Measurements from ENCODE around the gene TRAPPC3L.
A peak's percentile ranks its signal among the peaks of the same experiment; 100 is the strongest.

TRAPPC3L gene

GRCh38 chr6:116530436-116530835 is 15.0 kb downstream of the TRAPPC3L start:
- no peak for TF ChIP-seq POLR2A (IDR thresholded peaks at IDR 0.05; ENCODE audit: low read depth, low read length)
- TF ChIP-seq TAF1 (IDR thresholded peaks at IDR 0.05; ENCODE audit: borderline replicate concordance, low read depth, low read length) = no peak
- no peak for TF ChIP-seq POLR2AphosphoS5 (IDR thresholded peaks at IDR 0.05; ENCODE audit: low read depth, low read length)
- FAIRE-seq (no peak), DNase-seq (ENCODE audit: insufficient read length) (no peak)

- no peak for TF ChIP-seq POLR2A (IDR thresholded peaks at IDR 0.05; ENCODE audit: low read depth, low read length)
- TF ChIP-seq POLR2AphosphoS5 (IDR thresholded peaks at IDR 0.05; ENCODE audit: low read depth, low read length) = no peak
- TF ChIP-seq TAF1 (IDR thresholded peaks at IDR 0.05; ENCODE audit: borderline replicate concordance, low read depth, low read length) = no peak
- FAIRE-seq (no peak), DNase-seq (ENCODE audit: insufficient read length) (no peak)
Observed at GRCh38 chr6:116529466-116530290, 15.8 kb downstream of the TRAPPC3L start.

DNA sequence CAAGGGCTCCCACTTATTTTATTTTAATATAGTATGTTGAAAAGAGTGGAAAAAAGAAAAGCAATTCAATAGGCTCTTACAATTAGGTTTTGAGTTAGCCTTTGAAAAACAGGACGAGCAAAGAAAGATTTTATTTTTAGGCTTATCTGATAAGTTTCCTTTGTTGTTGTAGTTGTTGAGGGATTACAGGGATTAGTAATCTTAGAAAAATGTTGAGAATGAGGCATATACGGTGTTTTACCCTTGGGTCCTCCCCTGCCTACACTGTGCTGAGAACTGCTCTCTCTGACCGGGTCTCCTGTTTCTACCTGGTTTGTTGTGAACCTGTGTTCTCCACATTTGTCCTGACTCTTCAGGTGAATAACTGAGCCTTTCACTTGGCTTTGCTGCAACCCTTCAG is 16.7 kb downstream of the TRAPPC3L start:
- DNase-seq (ENCODE audit: insufficient read length) = no peak

DNA sequence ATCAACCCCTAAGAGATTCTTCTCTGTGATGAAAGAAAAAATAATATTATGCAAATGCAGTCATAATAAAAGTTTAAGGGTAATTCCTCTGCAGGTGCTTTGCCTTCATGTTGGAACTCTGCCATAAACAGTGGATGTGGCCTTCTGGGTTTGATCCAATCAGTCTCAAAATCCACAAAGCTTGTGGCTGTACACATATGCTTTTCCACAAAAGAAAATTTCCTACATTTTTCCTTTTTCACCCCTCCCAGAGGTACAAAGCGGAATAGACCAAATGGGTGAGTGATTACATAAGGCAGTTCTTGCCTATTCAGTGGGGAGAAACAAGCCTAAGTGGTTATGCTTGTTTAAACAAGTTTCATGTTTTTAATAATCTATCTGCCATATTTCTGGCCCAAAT is 17.4 kb downstream of the TRAPPC3L start:
- FAIRE-seq = no peak
- DNase-seq (ENCODE audit: insufficient read length) = no peak
- no peak for TF ChIP-seq TAF1 (IDR thresholded peaks at IDR 0.05; ENCODE audit: borderline replicate concordance, low read depth, low read length)

More for the DNA sequence above, 16.7 kb downstream of the TRAPPC3L start:
- no peak for FAIRE-seq
- TF ChIP-seq POLR2A (IDR thresholded peaks at IDR 0.05; ENCODE audit: low read depth, low read length) = no peak
- no peak for TF ChIP-seq TAF1 (IDR thresholded peaks at IDR 0.05; ENCODE audit: borderline replicate concordance, low read depth, low read length)
- no peak for TF ChIP-seq POLR2AphosphoS5 (IDR thresholded peaks at IDR 0.05; ENCODE audit: low read depth, low read length)

DNA sequence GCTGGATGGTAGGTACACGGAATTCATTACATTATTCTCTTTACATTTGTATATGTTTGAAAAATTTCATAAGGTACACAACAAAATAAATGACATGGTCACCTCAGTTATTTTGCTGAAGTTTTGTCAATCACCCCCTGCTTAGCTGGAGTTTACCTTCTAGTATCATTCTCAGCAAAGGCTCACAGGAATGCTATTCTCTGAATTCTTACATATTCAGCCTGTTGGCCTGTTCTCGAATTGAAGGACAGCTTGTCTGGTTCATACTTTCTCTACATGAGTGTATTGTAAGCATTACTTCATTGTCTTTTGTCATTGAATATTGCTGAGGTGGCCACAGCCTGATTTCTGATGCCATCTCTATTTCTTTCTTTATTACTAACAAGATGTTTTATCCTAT is 21.2 kb downstream of the TRAPPC3L start:
- no peak for TF ChIP-seq POLR2A (IDR thresholded peaks at IDR 0.05; ENCODE audit: low read depth, low read length)
- TF ChIP-seq TAF1 (IDR thresholded peaks at IDR 0.05; ENCODE audit: borderline replicate concordance, low read depth, low read length) = no peak
- no peak for TF ChIP-seq POLR2AphosphoS5 (IDR thresholded peaks at IDR 0.05; ENCODE audit: low read depth, low read length)
- DNase-seq (ENCODE audit: insufficient read length) = no peak
- peak; percentile 33 for FAIRE-seq

DNA sequence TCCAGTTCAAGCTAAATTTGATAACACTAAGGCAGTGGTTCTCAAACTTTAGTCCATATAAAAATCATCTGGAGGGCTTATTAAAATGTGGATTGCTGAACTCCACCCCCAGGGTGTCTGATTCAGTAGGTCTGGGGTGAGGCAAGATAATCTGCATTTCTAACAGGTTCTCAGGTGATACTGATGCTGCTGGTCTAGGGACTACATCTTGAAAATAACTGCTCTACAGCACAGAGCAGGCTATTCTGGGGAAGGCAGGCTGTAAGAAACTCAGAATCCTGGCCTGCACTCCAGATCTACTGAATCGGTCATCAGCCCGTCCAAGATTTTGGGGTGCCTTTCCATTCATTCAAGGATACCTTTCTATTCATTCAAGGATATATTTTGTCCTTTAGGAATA is 22.6 kb downstream of the TRAPPC3L start:
- DNase-seq (ENCODE audit: insufficient read length) (no peak), FAIRE-seq (no peak)
- TF ChIP-seq TAF1 (IDR thresholded peaks at IDR 0.05; ENCODE audit: borderline replicate concordance, low read depth, low read length) (no peak), POLR2A (IDR thresholded peaks at IDR 0.05; ENCODE audit: low read depth, low read length) (no peak), POLR2AphosphoS5 (IDR thresholded peaks at IDR 0.05; ENCODE audit: low read depth, low read length) (no peak)

GRCh38 chr6:116518621-116519368 is 26.7 kb downstream of the TRAPPC3L start:
- FAIRE-seq (no peak), DNase-seq (ENCODE audit: insufficient read length) (no peak)
- TF ChIP-seq POLR2AphosphoS5 (IDR thresholded peaks at IDR 0.05; ENCODE audit: low read depth, low read length) = no peak
- no peak for TF ChIP-seq POLR2A (IDR thresholded peaks at IDR 0.05; ENCODE audit: low read depth, low read length)
- no peak for TF ChIP-seq TAF1 (IDR thresholded peaks at IDR 0.05; ENCODE audit: borderline replicate concordance, low read depth, low read length)

- no peak for DNase-seq (ENCODE audit: insufficient read length)
- no peak for FAIRE-seq
- no peak for TF ChIP-seq POLR2AphosphoS5 (IDR thresholded peaks at IDR 0.05; ENCODE audit: low read depth, low read length)
- TF ChIP-seq TAF1 (IDR thresholded peaks at IDR 0.05; ENCODE audit: borderline replicate concordance, low read depth, low read length) = no peak
- no peak for TF ChIP-seq POLR2A (IDR thresholded peaks at IDR 0.05; ENCODE audit: low read depth, low read length)
Observed at GRCh38 chr6:116515141-116515540, 30.3 kb downstream of the TRAPPC3L start.

- FAIRE-seq (no peak), DNase-seq (ENCODE audit: insufficient read length) (no peak)
- TF ChIP-seq POLR2A (IDR thresholded peaks at IDR 0.05; ENCODE audit: low read depth, low read length) = no peak
- TF ChIP-seq POLR2AphosphoS5 (IDR thresholded peaks at IDR 0.05; ENCODE audit: low read depth, low read length) = no peak
- no peak for TF ChIP-seq TAF1 (IDR thresholded peaks at IDR 0.05; ENCODE audit: borderline replicate concordance, low read depth, low read length)
Observed at GRCh38 chr6:116514111-116514510, 31.4 kb downstream of the TRAPPC3L start.

DNA sequence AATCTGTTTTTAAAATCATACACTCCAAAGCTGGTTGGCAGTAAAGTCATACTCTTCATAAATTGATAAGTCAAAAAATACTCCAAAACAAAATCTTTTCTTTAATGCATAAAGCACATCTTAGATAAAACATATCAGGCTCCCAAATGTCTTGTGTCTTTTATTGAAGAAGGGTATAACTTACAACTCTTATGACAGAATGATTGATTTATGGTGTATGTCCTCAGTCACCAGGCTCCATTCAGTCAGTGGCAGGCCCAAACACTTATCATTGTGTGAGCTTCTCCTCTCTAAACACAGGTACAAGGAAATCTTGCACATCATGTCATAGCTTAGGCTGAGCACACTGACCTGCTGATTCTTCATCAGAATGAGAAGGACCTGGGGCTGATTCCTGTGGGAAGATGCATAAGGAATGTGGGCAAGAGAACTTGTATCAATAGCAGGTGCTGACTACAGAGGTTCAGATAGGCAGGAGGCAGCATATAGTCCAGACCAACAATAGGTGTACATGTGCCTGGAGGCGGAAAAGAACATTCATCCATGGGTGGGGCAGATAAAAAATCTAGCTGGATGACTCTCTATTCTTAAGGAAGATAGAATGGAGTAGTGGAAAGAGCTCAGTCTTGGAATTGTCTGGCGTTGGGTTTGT is 32.1 kb downstream of the TRAPPC3L start:
- peak; percentile 58 for FAIRE-seq
- TF ChIP-seq POLR2AphosphoS5 (IDR thresholded peaks at IDR 0.05; ENCODE audit: low read depth, low read length) (no peak), TAF1 (IDR thresholded peaks at IDR 0.05; ENCODE audit: borderline replicate concordance, low read depth, low read length) (no peak), POLR2A (IDR thresholded peaks at IDR 0.05; ENCODE audit: low read depth, low read length) (no peak)
- DNase-seq (ENCODE audit: insufficient read length) = no peak

DNA sequence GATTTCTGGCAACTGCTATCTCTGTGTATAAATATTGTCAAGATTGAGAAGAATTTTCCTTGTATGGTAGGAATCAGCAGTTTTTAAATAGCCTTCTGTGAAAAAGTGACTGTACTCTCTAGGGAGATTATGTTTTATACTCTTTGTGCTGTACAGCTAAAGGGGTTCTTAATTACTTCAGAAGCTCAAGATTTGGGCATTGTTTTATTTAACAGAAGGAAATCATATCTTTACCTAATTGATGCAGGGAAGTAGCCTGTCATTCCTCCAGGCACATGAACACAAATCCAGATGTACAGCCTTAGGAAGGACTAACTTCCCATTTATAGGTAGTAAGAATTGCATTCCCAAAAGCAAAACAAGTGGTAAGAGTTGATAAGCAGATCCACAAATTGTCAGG is 32.8 kb downstream of the TRAPPC3L start:
- FAIRE-seq = no peak
- TF ChIP-seq POLR2A (IDR thresholded peaks at IDR 0.05; ENCODE audit: low read depth, low read length) (no peak), POLR2AphosphoS5 (IDR thresholded peaks at IDR 0.05; ENCODE audit: low read depth, low read length) (no peak), TAF1 (IDR thresholded peaks at IDR 0.05; ENCODE audit: borderline replicate concordance, low read depth, low read length) (no peak)
- DNase-seq (ENCODE audit: insufficient read length) = no peak
